Activated CD4-positive, alpha-beta T cell treated with anti-CD3 and anti-CD28 coated beads, Interleukin-10, Interleukin-2, amounts not matched to agents 100 ng/mL and 50 ng/mL, durations not matched to agents 16 hours and 8 hours (primary cell): ENCODE measurements around the gene MYL3.
"Not testable (repeated sequence)": the region's sequence is repeated elsewhere in the genome, so short reads cannot be mapped to it uniquely, and the experiment has no call there.

ENCODE experiments used
- DNase-seq: peaks from one replicate; pipeline ENCODE4 v3.0.0-alpha.2; 2020

The MYL3 gene

DNA sequence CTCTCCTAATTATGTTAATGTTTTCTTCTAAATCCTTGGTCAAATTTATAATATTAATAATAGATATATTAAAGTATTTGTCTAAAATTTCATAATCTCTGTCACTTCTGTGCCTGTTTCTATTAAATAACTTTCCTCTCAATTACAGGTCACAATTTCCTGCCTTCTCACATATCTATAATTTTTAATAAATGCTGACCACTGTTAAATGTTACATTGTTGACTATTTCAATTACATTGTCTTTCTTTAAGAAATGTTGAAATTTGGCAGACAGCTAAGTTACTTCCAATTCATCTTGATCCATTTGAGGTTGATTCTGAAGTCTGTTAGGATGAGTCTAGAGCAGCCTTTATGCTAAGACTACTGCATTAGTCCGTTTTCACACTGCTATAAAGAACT, 41.7 kb downstream of the MYL3 start:
- no peak for DNase-seq

DNA sequence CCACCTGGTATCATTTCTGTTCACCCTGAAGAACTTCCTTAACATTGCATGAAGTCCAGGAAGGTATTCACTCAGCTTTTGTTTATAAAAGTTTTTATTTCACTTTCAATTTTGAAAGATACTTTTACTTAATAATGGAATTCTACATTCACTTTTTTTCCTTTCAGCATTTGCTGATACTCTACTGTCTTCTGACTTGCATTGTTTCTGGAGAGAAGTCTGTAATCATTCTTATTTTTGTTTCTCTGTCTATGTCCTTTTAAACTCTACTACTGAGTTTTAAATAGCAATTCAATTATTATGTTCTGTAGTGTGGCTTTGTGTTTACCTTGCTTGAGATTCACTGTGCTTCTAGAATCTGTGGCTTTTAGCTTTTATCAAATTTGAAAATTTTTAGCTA, 42.4 kb downstream of the MYL3 start:
- no peak for DNase-seq

DNA sequence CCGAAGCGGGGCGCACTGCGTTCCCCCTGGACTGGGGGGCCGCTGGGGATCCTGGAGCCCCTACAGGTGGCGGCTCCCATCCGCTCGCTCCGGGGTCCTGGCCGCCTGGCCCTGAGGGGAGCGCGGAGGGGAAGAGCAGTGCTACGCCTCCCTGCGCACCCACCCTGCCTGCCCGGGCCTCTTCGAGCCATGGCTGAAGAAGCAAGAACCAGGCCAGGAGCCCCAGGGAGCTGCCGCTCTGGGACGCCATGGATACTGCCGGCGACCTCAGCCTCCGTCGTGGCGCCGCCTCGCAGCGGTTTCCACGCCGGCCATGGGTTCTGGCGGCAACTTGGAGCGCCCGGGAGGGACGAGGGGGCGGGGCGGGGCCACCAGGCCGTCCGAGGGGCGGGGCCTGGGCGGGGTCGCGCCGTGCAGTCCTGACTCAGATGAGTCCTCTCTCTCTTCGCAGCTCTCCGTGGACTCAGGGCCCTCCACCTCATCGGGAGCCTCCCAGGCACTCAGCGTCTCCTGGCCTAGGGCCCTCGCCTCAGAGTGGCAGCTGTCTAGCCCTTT, 50.9 kb downstream of the MYL3 start:
- DNase-seq: peak; percentile 76

DNA sequence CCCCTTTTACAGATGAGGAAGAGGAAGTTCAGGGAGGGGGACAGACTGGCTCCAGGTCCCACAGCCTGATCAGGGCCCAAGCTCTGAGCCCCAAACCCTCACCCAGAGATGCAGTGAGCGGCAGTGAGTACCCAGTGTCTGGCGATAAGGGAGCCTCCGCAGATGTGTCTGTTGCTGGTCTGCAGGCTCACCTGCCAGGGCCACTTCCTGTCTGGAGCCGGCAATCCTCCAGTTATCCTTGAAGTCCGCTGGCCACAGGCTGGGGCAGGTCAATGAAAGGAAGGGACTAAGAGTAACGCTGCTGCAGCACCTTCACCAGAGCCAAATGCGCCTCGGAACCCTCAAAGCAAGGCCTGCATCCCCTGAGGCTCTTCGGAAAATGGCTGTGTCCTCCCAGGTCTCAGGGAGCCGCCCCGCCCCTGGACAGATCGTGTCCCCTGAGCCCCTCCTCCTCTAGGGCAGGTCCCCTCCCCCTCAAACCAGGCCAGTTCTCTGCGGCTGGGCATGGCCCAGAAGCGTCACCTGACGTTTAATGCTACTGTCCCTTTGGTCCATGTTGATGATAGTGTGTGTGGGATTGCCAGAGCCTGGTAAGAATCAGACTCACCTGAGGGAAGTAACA, 51.5 kb downstream of the MYL3 start:
- no peak for DNase-seq

DNA sequence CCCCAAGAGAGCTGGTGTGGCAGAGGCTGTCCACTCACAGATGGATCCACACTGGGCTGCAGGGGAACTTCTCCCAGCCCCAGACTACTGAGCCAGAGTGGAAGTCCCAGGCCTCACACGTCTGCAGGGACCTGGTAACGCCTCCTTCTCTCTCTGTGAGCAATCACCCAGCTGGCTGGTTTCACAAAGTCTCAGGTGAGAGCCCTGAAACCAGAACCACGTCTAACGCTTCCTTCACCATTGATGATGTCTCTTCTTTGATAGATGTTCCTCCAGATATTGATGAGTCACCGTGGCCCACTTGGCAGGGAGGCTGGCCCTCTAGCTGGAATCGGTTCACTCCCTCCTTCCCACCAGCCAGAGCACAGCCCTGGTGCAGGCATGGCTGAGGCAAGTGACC, 54.5 kb downstream of the MYL3 start:
- DNase-seq: not testable (repeated sequence)
